Lower leg skin (tissue), 4 donors: ENCODE results near the gene UBXN6. TPM values are rescaled to one million over a fixed set of nuclear protein-coding genes. Genes with fewer than 3 reads are reported as not detected.

Source experiments
- DNase-seq, 2 donors: peaks; one replicate each; pipeline ENCODE4 v3.0.0-alpha.2; 2019; ENCODE audit warnings: low spot score in 2 of 2
- H3K4me3 ChIP-seq: fragments of 200-600 bp; sonication (generic); 2 replicates; pipeline ENCODE4 v1.5.1; 2017; ENCODE audit warnings: mild to moderate bottlenecking, low read depth; ENCODE audit not compliant: poor library complexity, severe bottlenecking
- CTCF ChIP-seq, 3 donors: fragments of 450-650 bp; IDR thresholded peaks; one replicate each; pipeline ENCODE4 v1.5.1; 2016; ENCODE audit warnings: antibody characterized with exemption in 3 of 3, mild to moderate bottlenecking in 3 of 3, moderate library complexity in 2 of 3
- POLR2A ChIP-seq, 2 donors: fragments of 450-650 bp; IDR thresholded peaks; one replicate each; pipeline ENCODE4 v1.6.1; 2016 to 2017; ENCODE audit warnings: antibody characterized with exemption in 2 of 2, mild to moderate bottlenecking in 1 of 2, moderate library complexity in 1 of 2
- WGBS, 2 donors: methylation state at CpG; one replicate each; pipeline ENCODE4 v1.1.5; 2018; 5-methylcytosine and 5-hydroxymethylcytosine counted together
- intact Hi-C: fragments of 100-400 bp; cut with DNase I; formaldehyde crosslinking; loops from one replicate; pipeline ENCODE4 v1.15.0; 2023; ENCODE audit warnings: low total_unique reads
- total RNA-seq, 4 donors: library from RNA; depleted of rRNA; stranded (reverse); fragments of >200 nt; gene quantifications; one replicate each; pipeline ENCODE4 v1.1.0, GENCODE V29; 2016

UBXN6 gene
- total RNA-seq, 4 donors from 2014 or later: 77.0 to 161 (median 111) TPM

- H3K4me3 ChIP-seq: no peak overlapping the region
- TF ChIP-seq POLR2A (IDR thresholded peaks at IDR 0.05): no peak
- TF ChIP-seq CTCF (IDR thresholded peaks at IDR 0.05): no peak
- WGBS, 2 donors: 78 to 85% methylated on average over 12 to 20 of the region's 20 CpGs
- intact Hi-C loops: no loop called here
- DNase-seq: no peak
Observed at GRCh38 chr19:4443966-4444764, 13.4 kb downstream of the UBXN6 start.

- 86 to 90% methylated on average over 15 of the region's 15 CpGs for WGBS, 2 donors
- no peak for TF ChIP-seq POLR2A (IDR thresholded peaks at IDR 0.05)
- TF ChIP-seq CTCF (IDR thresholded peaks at IDR 0.05): no peak
- no peak overlapping the region for H3K4me3 ChIP-seq
- no peak for DNase-seq
- intact Hi-C loops: no loop called here
Observed at GRCh38 chr19:4443188-4443587, 14.4 kb downstream of the UBXN6 start.

GRCh38 chr19:4442819-4443146, 14.8 kb downstream of the UBXN6 start:
- no peak overlapping the region for H3K4me3 ChIP-seq
- intact Hi-C loops: no loop called here
- TF ChIP-seq POLR2A (IDR thresholded peaks at IDR 0.05): no peak
- no peak for TF ChIP-seq CTCF (IDR thresholded peaks at IDR 0.05)
- WGBS, 2 donors: 77 to 85% methylated on average over 7 to 10 of the region's 10 CpGs
- no peak for DNase-seq

- DNase-seq: no peak
- 77 to 82% methylated on average over 22 of the region's 22 CpGs for WGBS, 2 donors
- intact Hi-C loops: no loop called here
Observed at GRCh38 chr19:4441994-4442818, 15.4 kb downstream of the UBXN6 start.

GRCh38 chr19:4439243-4439642, 18.4 kb downstream of the UBXN6 start:
- intact Hi-C loops: no loop called here
- 87 to 88% methylated on average over 12 of the region's 12 CpGs for WGBS, 2 donors
- no peak for DNase-seq
- no peak for TF ChIP-seq POLR2A (IDR thresholded peaks at IDR 0.05)
- no peak for TF ChIP-seq CTCF (IDR thresholded peaks at IDR 0.05)
- no peak overlapping the region for H3K4me3 ChIP-seq

More at GRCh38 chr19:4441994-4442818, 15.4 kb downstream of the UBXN6 start:
- TF ChIP-seq CTCF (IDR thresholded peaks at IDR 0.05) (no peak), POLR2A (IDR thresholded peaks at IDR 0.05) (no peak)
- no peak overlapping the region for H3K4me3 ChIP-seq
